ENCODE results near the gene HCFC1R1.

The HCFC1R1 gene

DNA sequence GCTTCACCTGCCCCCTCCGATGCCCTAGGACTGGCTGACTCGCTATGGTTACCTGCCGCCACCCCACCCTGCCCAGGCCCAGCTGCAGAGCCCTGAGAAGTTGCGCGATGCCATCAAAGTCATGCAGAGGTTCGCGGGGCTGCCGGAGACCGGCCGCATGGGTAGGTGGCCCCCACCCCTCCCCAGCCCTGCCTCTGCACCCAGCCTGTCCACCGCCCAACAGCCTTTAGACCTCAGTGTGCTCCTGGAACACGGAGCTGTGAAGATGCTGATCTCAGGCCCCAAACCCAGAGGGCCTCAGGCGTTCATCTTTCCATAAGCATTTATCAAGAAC, 23.6 kb upstream of the HCFC1R1 start:
- H3K9me2 ChIP-seq (replicated peaks; ENCODE audit: insufficient read depth, low read length), result no peaks in the 10 kb centered on the region
- H2AFZ ChIP-seq (ENCODE audit: low read length), result no peak overlapping the region
- no peaks in the 10 kb centered on the region for H3F3A ChIP-seq (ENCODE audit: insufficient read depth, low read length)
- H3K36me3 ChIP-seq (replicated peaks; ENCODE audit: insufficient read depth, low read length), result no peaks in the 10 kb centered on the region
- no peaks in the 10 kb centered on the region for H4K20me1 ChIP-seq (ENCODE audit: insufficient read depth, low read length)
- DNase-seq, result no peak
- H3K4me3 ChIP-seq (ENCODE audit: low read length), result no peak overlapping the region
- TF ChIP-seq EZH2phosphoT487 (IDR thresholded peaks at IDR 0.05; ENCODE audit: low read length) (no peak), EZH2 (optimal IDR thresholded peaks at IDR 0.05; ENCODE audit: low read depth, low read length) (no peak)
- TF ChIP-seq, protein P1, sequence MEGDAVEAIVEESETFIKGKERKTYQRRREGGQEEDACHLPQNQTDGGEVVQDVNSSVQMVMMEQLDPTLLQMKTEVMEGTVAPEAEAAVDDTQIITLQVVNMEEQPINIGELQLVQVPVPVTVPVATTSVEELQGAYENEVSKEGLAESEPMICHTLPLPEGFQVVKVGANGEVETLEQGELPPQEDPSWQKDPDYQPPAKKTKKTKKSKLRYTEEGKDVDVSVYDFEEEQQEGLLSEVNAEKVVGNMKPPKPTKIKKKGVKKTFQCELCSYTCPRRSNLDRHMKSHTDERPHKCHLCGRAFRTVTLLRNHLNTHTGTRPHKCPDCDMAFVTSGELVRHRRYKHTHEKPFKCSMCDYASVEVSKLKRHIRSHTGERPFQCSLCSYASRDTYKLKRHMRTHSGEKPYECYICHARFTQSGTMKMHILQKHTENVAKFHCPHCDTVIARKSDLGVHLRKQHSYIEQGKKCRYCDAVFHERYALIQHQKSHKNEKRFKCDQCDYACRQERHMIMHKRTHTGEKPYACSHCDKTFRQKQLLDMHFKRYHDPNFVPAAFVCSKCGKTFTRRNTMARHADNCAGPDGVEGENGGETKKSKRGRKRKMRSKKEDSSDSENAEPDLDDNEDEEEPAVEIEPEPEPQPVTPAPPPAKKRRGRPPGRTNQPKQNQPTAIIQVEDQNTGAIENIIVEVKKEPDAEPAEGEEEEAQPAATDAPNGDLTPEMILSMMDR (IDR thresholded peaks at IDR 0.05; ENCODE audit: low read length), result no peak
- H3K79me2 ChIP-seq (ENCODE audit: low read length), result no peaks in the 10 kb centered on the region
- no peak overlapping the region for H3K9ac ChIP-seq (ENCODE audit: low read length)
- H3K27ac ChIP-seq (ENCODE audit: low read length), result no peak overlapping the region
- no peak overlapping the region for H3K4me2 ChIP-seq (ENCODE audit: low read depth, low read length)
- peaks cover 92% of the 10 kb centered on the region for H3K27me3 ChIP-seq (replicated peaks; ENCODE audit: insufficient read depth, low read length)
- 0 out of 2 replicates have a peak, but pooled peaks cover 5% of the 10 kb centered on the region for H3K4me1 ChIP-seq (ENCODE audit: low read length)
- H3K9me3 ChIP-seq (replicated peaks; ENCODE audit: insufficient read depth, low read length), result no peaks in the 10 kb centered on the region

DNA sequence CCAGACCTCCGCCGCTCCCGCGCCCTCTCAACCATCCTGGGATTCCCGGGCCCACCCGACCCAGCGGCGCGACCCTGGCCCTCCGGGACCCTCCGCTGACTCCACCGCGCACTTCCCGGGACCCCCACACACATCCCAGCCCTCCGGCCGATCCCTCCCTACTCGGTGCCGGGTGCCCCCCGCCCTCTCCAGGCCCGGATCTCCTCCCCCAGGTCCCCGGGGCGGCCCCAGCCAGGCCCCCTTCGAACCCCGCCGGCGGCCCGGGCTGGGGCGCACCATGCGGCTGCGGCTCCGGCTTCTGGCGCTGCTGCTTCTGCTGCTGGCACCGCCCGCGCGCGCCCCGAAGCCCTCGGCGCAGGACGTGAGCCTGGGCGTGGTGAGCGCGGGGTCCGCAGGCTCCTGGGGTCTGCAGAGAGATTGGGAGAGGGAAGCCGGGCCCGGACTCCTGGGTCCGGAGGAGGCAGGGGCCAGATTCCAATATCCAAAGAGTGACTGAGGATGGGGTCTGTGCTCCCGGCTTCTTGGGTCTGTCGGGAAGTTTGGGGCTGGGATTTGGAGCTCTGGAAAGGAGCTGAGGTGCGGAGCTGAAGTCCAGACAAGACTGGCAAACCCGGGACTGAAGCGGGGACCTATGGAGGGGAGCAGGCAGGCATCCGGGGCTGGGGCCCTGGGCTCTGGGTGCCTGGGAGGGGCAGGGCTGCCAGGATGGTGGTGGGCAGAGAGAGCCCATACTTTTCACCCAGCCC, 23.1 kb upstream of the HCFC1R1 start:
- Histone ChIP-seq H3K27ac (ENCODE audit: low read length) (no peak overlapping the region), H3K9ac (ENCODE audit: low read length) (no peak overlapping the region), H3K79me2 (ENCODE audit: low read length) (no peaks in the 10 kb centered on the region), H3K4me2 (ENCODE audit: low read depth, low read length) (no peak overlapping the region), H3K4me1 (ENCODE audit: low read length) (0 out of 2 replicates have a peak, but pooled peaks cover 5% of the 10 kb centered on the region), H3K36me3 (replicated peaks; ENCODE audit: insufficient read depth, low read length) (no peaks in the 10 kb centered on the region), H3K9me3 (replicated peaks; ENCODE audit: insufficient read depth, low read length) (no peaks in the 10 kb centered on the region), H2AFZ (ENCODE audit: low read length) (no peak overlapping the region), H3K9me2 (replicated peaks; ENCODE audit: insufficient read depth, low read length) (no peaks in the 10 kb centered on the region), H3F3A (ENCODE audit: insufficient read depth, low read length) (no peaks in the 10 kb centered on the region), H3K4me3 (ENCODE audit: low read length) (no peak overlapping the region), H3K27me3 (replicated peaks; ENCODE audit: insufficient read depth, low read length) (peaks cover 92% of the 10 kb centered on the region), H4K20me1 (ENCODE audit: insufficient read depth, low read length) (no peaks in the 10 kb centered on the region)
- TF ChIP-seq, protein P1 (IDR thresholded peaks at IDR 0.05; ENCODE audit: low read length), result no peak
- TF ChIP-seq EZH2 (optimal IDR thresholded peaks at IDR 0.05; ENCODE audit: low read depth, low read length) (peak; percentile 89), EZH2phosphoT487 (IDR thresholded peaks at IDR 0.05; ENCODE audit: low read length) (peak; percentile 66; the same call in 1 of the 2 replicates)
- no peak for DNase-seq

DNA sequence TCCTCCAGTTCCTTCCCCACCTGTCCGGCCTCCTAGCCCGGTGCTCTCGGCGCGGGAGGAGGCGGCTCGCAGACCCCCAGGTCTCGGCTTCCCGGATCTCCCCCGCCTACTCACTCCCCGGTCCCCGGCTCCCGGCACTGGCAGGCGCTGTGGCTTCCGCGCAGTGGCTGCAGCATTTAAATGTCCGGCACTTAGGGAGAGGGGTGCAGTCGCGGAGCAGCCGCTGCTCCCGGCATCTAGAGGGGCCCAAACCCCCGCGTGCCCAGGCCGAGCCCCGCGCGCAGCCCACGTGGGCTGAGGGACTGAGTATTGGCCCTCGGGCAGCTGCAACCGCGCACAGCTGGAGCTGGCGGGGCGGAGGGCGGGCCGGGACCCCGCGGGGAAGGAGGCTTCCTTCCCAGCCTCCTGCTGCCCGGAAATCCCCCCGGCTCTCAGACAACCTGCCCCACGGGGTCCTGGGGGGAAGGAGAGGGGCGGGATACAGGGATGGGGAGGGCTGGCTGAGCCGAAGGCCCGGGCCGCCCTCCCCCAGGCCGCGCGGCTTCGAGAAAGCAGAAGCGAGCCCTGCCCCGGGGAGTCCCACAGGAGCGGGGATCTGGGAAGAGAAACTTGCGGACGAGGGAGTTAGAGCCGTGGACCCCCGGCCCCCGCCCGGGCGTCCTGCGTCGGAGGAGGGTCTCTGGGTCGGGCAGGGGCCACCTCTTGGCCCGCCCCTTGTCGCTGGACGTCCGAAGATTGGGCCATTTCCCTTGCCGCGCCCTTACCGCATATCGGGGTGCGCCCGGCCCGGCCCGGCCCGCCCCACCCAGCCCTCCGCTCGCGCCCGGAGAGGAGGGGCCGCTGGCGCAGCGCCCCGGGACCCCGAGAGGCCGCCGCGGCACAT, 22.3 kb upstream of the HCFC1R1 start, which contains the start of gene MMP25:
Gene MMP25 (plus strand): TSS at position 804 of the 883 bp plus-strand sequence. CDS start 357 bp downstream, outside the sequence.
- TF ChIP-seq EZH2 (optimal IDR thresholded peaks at IDR 0.05; ENCODE audit: low read depth, low read length) (peak; percentile 97), EZH2phosphoT487 (IDR thresholded peaks at IDR 0.05; ENCODE audit: low read length) (peak; percentile 74; the same call in 1 of the 2 replicates)
- TF ChIP-seq, protein P1 (IDR thresholded peaks at IDR 0.05; ENCODE audit: low read length), result no peak

More for the DNA sequence above, 22.3 kb upstream of the HCFC1R1 start, which contains the start of gene MMP25:
- Histone ChIP-seq H3K4me2 (ENCODE audit: low read depth, low read length) (peak within 1 kb of the TSS; percentile 88), H2AFZ (ENCODE audit: low read length) (peak within 1 kb of the TSS; percentile 27; the same call in 1 of the 2 replicates), H4K20me1 (ENCODE audit: insufficient read depth, low read length) (no peaks in the 10 kb centered on the region), H3F3A (ENCODE audit: insufficient read depth, low read length) (no peaks in the 10 kb centered on the region), H3K27me3 (replicated peaks; ENCODE audit: insufficient read depth, low read length) (peaks cover 91% of the 10 kb centered on the region), H3K4me3 (ENCODE audit: low read length) (peak within 1 kb of the TSS; percentile 51), H3K9me3 (replicated peaks; ENCODE audit: insufficient read depth, low read length) (no peaks in the 10 kb centered on the region), H3K9me2 (replicated peaks; ENCODE audit: insufficient read depth, low read length) (no peaks in the 10 kb centered on the region), H3K27ac (ENCODE audit: low read length) (no peak within 1 kb of the TSS), H3K36me3 (replicated peaks; ENCODE audit: insufficient read depth, low read length) (no peaks in the 10 kb centered on the region), H3K9ac (ENCODE audit: low read length) (no peak within 1 kb of the TSS; the same call in 1 of the 2 replicates), H3K4me1 (ENCODE audit: low read length) (0 out of 2 replicates have a peak, but pooled peaks cover 5% of the 10 kb centered on the region), H3K79me2 (ENCODE audit: low read length) (no peaks in the 10 kb centered on the region)
- DNase-seq, result no peak
